ENCODE measurements around the gene YTHDC1. TPM values are rescaled to one million over a fixed set of nuclear protein-coding genes. Genes with fewer than 3 reads are reported as not detected.

Gene YTHDC1
- total and polyA plus RNA-seq, 4 donors = 85.4 to 101 (median 89.6) TPM

- Histone ChIP-seq H3K4me1 (ENCODE audit: control insufficient read depth, insufficient read depth, low read length) (peaks cover 2% of the 10 kb centered on the region), H3K27ac (ENCODE audit: low read depth, low read length) (no peak overlapping the region)
- no CpG with 5 or more reads among the region's 2 CpGs for WGBS (ENCODE audit: insufficient coverage)
Observed at GRCh38 chr4:68344049-68344448, 5.8 kb downstream of the YTHDC1 start.

DNA sequence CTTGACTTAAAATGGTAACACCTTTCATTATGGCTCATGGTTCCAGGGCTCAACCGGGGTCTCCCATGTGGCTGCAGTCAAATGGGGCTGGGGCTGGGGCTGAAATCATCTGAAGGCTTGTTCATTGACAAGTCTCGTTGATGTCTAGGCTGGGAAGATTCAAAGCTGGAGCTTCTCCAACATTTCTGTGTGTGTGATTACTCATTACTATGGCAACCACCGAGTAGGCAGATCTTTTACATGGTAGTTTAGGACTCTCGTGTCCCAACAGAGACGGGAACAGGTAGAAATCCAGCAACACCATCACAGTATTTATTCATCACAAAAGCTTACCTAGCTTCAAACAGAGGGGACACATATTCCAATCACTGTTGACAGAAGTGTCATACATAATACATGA lies 7.8 kb downstream of the YTHDC1 start:
- 17% methylated on average over 1 of the region's 5 CpGs for whole genome bisulfite sequencing (ENCODE audit: insufficient coverage)
- Histone ChIP-seq H3K4me1 (ENCODE audit: control insufficient read depth, insufficient read depth, low read length) (peaks cover 5% of the 10 kb centered on the region), H3K4me3 (ENCODE audit: low read depth, low read length) (no peak overlapping the region), H3K27me3 (ENCODE audit: control insufficient read depth, insufficient read depth, low read length) (no peaks in the 10 kb centered on the region), H3K27ac (ENCODE audit: low read depth, low read length) (no peak overlapping the region), H3K36me3 (ENCODE audit: control insufficient read depth, insufficient read depth, low read length) (peaks cover 1% of the 10 kb centered on the region), H3K9me3 (ENCODE audit: control insufficient read depth, insufficient read depth, low read length) (no peaks in the 10 kb centered on the region)
- peak in 4 of 6 donors; percentile 12 to 73 (median 45) for DNase-seq (ENCODE audit: low read depth in 4 of 6, low spot score in 6 of 6)

More at GRCh38 chr4:68344049-68344448, 5.8 kb downstream of the YTHDC1 start:
- Histone ChIP-seq H3K27me3 (ENCODE audit: control insufficient read depth, insufficient read depth, low read length) (no peaks in the 10 kb centered on the region), H3K36me3 (ENCODE audit: control insufficient read depth, insufficient read depth, low read length) (no peaks in the 10 kb centered on the region), H3K4me3 (ENCODE audit: low read depth, low read length) (no peak overlapping the region), H3K9me3 (ENCODE audit: control insufficient read depth, insufficient read depth, low read length) (no peaks in the 10 kb centered on the region)
- no peak for DNase-seq (ENCODE audit: low read depth in 4 of 6, low spot score in 6 of 6)

DNA sequence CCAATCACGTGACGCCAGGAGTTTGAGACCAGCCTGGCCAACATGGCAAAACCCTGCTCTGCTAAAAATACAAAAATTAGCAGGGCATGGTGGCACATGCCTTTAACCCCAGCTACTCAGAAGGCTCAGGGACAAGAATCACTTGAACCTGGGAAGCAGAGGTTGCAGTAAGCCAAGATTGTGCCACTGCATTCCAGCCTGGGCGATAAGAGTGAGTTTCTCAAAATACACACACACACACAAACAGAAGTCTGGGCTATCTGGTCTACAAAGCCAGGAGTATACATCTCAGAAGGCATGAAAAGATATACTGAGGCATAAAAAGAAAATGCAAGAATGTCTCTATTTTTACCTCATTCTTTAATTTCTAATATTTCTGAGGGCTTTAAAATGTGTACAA lies 11.3 kb downstream of the YTHDC1 start:
- peaks cover 6% of the 10 kb centered on the region for H3K36me3 ChIP-seq (ENCODE audit: control insufficient read depth, insufficient read depth, low read length)
- H3K9me3 ChIP-seq (ENCODE audit: control insufficient read depth, insufficient read depth, low read length) = no peaks in the 10 kb centered on the region
- H3K27ac ChIP-seq (ENCODE audit: low read depth, low read length) = no peak overlapping the region
- no peak overlapping the region for H3K4me3 ChIP-seq (ENCODE audit: low read depth, low read length)
- 100% methylated on average over 2 of the region's 3 CpGs for WGBS (ENCODE audit: insufficient coverage)
- no peaks in the 10 kb centered on the region for H3K27me3 ChIP-seq (ENCODE audit: control insufficient read depth, insufficient read depth, low read length)
- DNase-seq (ENCODE audit: low read depth in 4 of 6, low spot score in 6 of 6) = no peak
- H3K4me1 ChIP-seq (ENCODE audit: control insufficient read depth, insufficient read depth, low read length) = peaks cover 5% of the 10 kb centered on the region

DNA sequence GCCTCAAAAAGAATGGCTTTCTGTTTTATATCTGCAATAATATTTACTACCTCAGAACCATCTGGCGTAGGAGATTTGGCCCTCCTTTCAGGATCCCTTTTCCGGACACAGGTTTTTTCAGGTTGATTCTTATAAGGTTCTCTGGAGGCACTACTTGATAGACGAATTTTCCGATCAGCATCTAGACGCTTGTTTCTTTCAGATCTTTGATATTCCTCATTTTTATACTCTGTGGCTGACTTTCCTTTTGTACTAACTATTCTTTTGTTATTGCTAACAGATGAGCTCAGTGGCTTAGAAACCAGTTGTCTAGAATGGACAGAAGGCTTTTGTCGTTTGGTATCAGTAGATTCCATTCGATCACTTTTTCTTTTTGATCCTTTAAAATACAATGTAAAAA lies 12.4 kb downstream of the YTHDC1 start:
- 80% methylated on average over 1 of the region's 7 CpGs for WGBS (ENCODE audit: insufficient coverage)
- Histone ChIP-seq H3K36me3 (ENCODE audit: control insufficient read depth, insufficient read depth, low read length) (peaks cover 6% of the 10 kb centered on the region), H3K27me3 (ENCODE audit: control insufficient read depth, insufficient read depth, low read length) (no peaks in the 10 kb centered on the region), H3K4me1 (ENCODE audit: control insufficient read depth, insufficient read depth, low read length) (peaks cover 5% of the 10 kb centered on the region), H3K4me3 (ENCODE audit: low read depth, low read length) (no peak overlapping the region), H3K27ac (ENCODE audit: low read depth, low read length) (no peak overlapping the region), H3K9me3 (ENCODE audit: control insufficient read depth, insufficient read depth, low read length) (no peaks in the 10 kb centered on the region)
- DNase-seq (ENCODE audit: low read depth in 4 of 6, low spot score in 6 of 6) = no peak

GRCh38 chr4:68337004-68337403 lies 12.9 kb downstream of the YTHDC1 start:
- Histone ChIP-seq H3K4me1 (ENCODE audit: control insufficient read depth, insufficient read depth, low read length) (peaks cover 4% of the 10 kb centered on the region), H3K4me3 (ENCODE audit: low read depth, low read length) (no peak overlapping the region), H3K9me3 (ENCODE audit: control insufficient read depth, insufficient read depth, low read length) (no peaks in the 10 kb centered on the region), H3K27ac (ENCODE audit: low read depth, low read length) (no peak overlapping the region), H3K27me3 (ENCODE audit: control insufficient read depth, insufficient read depth, low read length) (no peaks in the 10 kb centered on the region), H3K36me3 (ENCODE audit: control insufficient read depth, insufficient read depth, low read length) (peaks cover 6% of the 10 kb centered on the region)
- no peak for DNase-seq (ENCODE audit: low read depth in 4 of 6, low spot score in 6 of 6)
- WGBS (ENCODE audit: insufficient coverage) = 75% methylated on average over 1 of the region's 1 CpG

- DNase-seq (ENCODE audit: low read depth in 4 of 6, low spot score in 6 of 6) = no peak
- Histone ChIP-seq H3K36me3 (ENCODE audit: control insufficient read depth, insufficient read depth, low read length) (peaks cover 6% of the 10 kb centered on the region), H3K27me3 (ENCODE audit: control insufficient read depth, insufficient read depth, low read length) (no peaks in the 10 kb centered on the region), H3K9me3 (ENCODE audit: control insufficient read depth, insufficient read depth, low read length) (no peaks in the 10 kb centered on the region), H3K4me3 (ENCODE audit: low read depth, low read length) (no peak overlapping the region), H3K27ac (ENCODE audit: low read depth, low read length) (no peak overlapping the region), H3K4me1 (ENCODE audit: control insufficient read depth, insufficient read depth, low read length) (peaks cover 3% of the 10 kb centered on the region)
Observed at GRCh38 chr4:68336530-68336929, 13.4 kb downstream of the YTHDC1 start.

- peak in 2 of 6 donors; percentile 38 to 66 for DNase-seq (ENCODE audit: low read depth in 4 of 6, low spot score in 6 of 6)
- H3K4me3 ChIP-seq (ENCODE audit: low read depth, low read length) = no peak overlapping the region
- WGBS (ENCODE audit: insufficient coverage) = no CpG with 5 or more reads among the region's 1 CpG
Observed at GRCh38 chr4:68326141-68326540, 23.7 kb downstream of the YTHDC1 start.

GRCh38 chr4:68324519-68325262 lies 25.2 kb downstream of the YTHDC1 start:
- Histone ChIP-seq H3K27me3 (ENCODE audit: control insufficient read depth, insufficient read depth, low read length) (no peaks in the 10 kb centered on the region), H3K27ac (ENCODE audit: low read depth, low read length) (no peak overlapping the region), H3K4me3 (ENCODE audit: low read depth, low read length) (no peak overlapping the region), H3K9me3 (ENCODE audit: control insufficient read depth, insufficient read depth, low read length) (no peaks in the 10 kb centered on the region), H3K36me3 (ENCODE audit: control insufficient read depth, insufficient read depth, low read length) (peaks cover 13% of the 10 kb centered on the region), H3K4me1 (ENCODE audit: control insufficient read depth, insufficient read depth, low read length) (no peaks in the 10 kb centered on the region)
- DNase-seq (ENCODE audit: low read depth in 4 of 6, low spot score in 6 of 6) = no peak
- WGBS (ENCODE audit: insufficient coverage) = no CpG with 5 or more reads among the region's 4 CpGs

More at GRCh38 chr4:68326141-68326540, 23.7 kb downstream of the YTHDC1 start:
- H3K9me3 ChIP-seq (ENCODE audit: control insufficient read depth, insufficient read depth, low read length) = no peaks in the 10 kb centered on the region
- H3K27ac ChIP-seq (ENCODE audit: low read depth, low read length) = no peak overlapping the region
- H3K27me3 ChIP-seq (ENCODE audit: control insufficient read depth, insufficient read depth, low read length) = no peaks in the 10 kb centered on the region
- peaks cover 13% of the 10 kb centered on the region for H3K36me3 ChIP-seq (ENCODE audit: control insufficient read depth, insufficient read depth, low read length)
- H3K4me1 ChIP-seq (ENCODE audit: control insufficient read depth, insufficient read depth, low read length) = no peaks in the 10 kb centered on the region

- WGBS (ENCODE audit: insufficient coverage) = no CpG with 5 or more reads among the region's 1 CpG
- no peak for DNase-seq (ENCODE audit: low read depth in 4 of 6, low spot score in 6 of 6)
- H3K36me3 ChIP-seq (ENCODE audit: control insufficient read depth, insufficient read depth, low read length) = peaks cover 16% of the 10 kb centered on the region
Observed at GRCh38 chr4:68319040-68319439, 30.9 kb downstream of the YTHDC1 start.

More at GRCh38 chr4:68319040-68319439, 30.9 kb downstream of the YTHDC1 start:
- H3K4me1 ChIP-seq (ENCODE audit: control insufficient read depth, insufficient read depth, low read length) = no peaks in the 10 kb centered on the region
- no peaks in the 10 kb centered on the region for H3K9me3 ChIP-seq (ENCODE audit: control insufficient read depth, insufficient read depth, low read length)
- no peak overlapping the region for H3K27ac ChIP-seq (ENCODE audit: low read depth, low read length)
- H3K4me3 ChIP-seq (ENCODE audit: low read depth, low read length) = no peak overlapping the region
- no peaks in the 10 kb centered on the region for H3K27me3 ChIP-seq (ENCODE audit: control insufficient read depth, insufficient read depth, low read length)
